ENCODE data around the gene CR1.
"Not testable (repeated sequence)": the region's sequence is repeated elsewhere in the genome, so short reads cannot be mapped to it uniquely, and the experiment has no call there.

Gene CR1

DNA sequence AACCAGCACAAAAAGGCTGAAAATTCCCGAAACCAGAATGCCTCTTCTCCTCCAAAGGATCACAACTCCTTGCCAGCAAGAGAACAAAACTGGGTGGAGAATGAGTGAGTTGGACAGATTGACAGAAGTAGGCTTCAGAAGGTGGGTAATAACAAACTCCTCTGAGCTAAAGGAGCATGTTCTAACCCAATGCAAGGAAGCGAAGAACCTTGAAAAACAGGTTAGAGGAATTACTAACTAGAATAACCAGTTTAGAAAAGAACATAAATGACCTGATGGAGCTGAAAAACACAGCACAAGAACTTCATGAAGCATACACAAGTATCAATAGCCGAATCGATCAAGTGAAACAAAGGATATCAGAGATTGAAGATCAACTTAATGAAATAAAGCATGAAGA is 93.5 kb downstream of the CR1 start:
- not testable (repeated sequence) for DNase-seq (ENCODE audit: low read depth)

DNA sequence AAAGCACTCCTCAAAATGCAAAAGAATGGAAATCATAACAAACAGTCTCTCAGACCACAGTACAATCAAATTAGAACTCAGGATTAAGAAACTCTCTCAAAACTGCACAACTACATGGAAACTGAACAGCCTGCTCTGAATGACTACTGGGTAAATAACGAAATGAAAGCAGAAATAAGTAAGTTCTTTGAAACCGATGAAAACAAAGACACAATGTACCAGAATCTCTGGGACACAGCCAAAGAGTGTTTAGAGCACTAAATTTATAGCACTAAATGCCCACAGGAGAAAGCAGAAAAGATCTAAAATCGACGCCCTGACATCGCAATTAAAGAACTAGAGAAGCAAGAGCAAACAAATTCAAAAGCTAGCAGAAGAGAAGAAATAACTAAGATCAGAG is 95.2 kb downstream of the CR1 start:
- DNase-seq (ENCODE audit: low read depth): not testable (repeated sequence)

DNA sequence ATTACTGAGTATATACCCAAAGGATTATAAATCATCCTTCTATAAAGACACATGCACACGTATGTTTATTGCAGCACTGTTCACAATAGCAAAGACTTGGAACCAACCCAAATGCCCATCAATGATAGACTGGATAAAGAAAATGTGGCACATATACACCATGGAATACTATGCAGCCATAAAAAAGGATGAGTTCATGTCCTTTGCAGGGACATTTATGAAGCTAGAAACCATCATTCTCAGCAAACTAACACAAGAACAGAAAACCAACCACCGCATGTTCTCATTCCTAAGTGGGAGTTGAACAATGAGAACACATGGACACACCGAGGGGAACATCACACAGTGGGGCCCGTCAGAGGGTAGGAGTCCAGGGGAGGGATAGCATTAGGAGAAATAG is 98.1 kb downstream of the CR1 start:
- not testable (repeated sequence) for DNase-seq (ENCODE audit: low read depth)

DNA sequence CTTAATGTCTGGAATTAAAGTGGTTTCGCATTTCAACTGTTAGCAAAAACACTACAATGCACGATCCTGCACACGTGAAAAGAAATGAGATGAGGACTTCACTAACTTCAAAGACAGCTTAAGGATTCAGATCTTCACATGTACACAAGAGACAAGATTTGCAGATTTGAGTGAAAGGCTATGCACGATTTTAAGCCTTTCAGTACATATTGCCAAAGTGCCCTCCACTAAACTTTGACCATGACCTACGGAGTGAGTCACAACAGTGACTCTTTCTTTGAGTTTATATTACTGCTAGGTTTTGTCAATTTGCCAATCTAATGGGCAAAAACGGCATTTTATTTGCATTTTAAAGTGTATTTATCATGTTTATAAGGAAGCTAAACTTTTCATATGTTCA is 107.8 kb downstream of the CR1 start:
- DNase-seq (ENCODE audit: low read depth): no peak

DNA sequence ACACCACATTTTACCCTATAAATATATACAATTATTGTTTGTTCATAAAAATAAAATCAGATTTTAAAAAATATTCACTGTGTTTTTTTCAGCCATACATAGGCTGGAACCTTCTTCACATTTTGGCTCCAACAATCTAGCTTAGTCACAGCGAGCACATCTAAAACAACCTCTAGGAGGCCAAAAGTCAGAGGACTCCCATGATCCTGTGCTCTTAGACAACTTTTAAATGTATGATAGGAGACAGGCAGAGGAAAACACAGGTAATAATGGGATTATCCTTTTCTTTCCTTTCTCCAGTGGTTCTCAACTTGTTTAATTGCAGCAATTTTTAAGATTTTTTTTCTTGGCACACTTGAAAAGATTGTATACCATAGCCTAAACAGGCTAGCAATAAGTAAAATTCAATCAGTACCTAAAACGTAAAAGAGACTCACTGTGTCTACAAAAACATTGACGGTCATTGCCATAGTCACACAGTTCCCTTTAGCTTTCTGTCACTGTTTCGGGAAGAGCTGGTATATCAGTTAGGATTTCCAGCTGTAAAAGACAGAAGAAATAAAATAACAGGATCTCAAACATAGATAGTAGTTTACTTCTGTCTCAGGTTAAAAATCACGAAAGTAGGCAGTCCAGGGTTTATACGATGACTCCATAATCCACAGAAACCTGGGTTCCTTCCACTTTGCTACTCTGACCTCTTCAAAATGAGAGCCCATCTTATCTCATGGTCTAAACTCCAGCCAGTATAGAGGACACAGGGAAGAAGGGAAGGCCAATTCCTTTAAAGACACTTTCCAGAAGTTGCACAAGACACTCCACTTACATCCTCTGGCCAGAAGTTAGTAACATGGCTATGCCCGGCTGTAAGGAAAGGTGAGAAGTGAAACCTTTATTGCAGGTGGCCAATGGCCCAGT is 109.7 kb downstream of the CR1 start:
- no peak for DNase-seq (ENCODE audit: low read depth)

DNA sequence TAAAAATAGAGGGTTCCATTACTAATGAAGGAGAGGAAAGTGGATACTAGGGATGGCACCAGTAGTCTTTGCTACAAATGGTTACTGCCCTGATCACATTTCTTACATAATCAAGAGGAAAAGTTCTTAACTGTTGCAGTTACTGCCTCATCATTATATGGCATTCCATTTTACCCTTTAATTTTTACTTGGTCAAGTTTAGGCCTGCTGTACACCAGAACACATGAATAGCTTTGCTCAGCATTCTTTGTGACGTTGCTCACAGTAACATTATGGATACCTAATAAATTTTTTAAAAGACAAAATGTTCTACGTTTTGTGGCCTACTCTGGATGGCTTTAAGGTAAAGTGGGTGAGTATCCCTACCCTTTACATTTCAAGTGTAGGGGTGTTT is 110.4 kb downstream of the CR1 start:
- DNase-seq (ENCODE audit: low read depth): no peak

DNA sequence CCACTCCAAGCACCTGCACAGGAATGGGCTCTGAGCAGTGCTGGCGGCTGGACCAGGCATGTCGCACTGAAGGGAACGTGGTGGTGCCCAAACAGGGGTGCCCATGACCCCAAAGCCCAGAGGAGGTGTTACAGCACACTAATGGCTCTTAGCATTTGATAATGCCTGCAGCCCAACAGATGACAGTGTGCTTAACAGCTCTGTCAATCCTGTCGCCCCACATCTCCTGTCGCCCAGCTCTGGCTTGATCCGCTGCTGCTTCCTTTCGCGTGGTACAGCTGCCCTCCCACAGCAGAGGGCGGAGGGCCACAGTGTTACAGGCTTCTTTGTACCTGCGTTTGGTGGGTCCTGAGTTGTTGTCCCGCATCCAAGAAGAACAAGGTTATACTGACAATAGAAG is 116.8 kb downstream of the CR1 start:
- DNase-seq (ENCODE audit: low read depth): no peak

DNA sequence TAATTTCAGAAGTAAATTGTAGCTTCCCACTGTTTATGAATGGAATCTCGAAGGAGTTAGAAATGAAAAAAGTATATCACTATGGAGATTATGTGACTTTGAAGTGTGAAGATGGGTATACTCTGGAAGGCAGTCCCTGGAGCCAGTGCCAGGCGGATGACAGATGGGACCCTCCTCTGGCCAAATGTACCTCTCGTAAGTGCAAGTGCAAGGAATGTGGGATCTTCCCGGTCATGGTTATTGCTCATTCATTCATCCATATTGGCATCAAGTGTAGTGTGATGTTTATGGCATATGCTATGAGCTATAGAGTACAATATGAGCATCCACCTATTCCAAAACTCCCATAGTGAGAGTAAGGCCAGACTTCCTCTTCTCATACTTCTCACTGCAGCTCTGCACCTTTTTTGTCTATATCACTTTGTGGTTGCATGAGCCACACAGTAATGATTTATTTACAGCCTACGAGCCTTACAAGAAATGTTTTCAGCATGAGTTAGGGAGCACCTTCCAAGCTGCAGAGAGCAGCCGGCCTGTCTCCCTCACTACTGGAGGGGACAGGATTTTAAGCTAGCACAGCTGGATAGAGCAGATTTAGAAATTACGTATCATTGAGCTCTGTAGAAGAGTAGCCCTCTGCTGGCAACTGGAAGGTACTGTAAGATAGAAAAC is 124.0 kb downstream of the CR1 start:
- no peak for DNase-seq (ENCODE audit: low read depth)

DNA sequence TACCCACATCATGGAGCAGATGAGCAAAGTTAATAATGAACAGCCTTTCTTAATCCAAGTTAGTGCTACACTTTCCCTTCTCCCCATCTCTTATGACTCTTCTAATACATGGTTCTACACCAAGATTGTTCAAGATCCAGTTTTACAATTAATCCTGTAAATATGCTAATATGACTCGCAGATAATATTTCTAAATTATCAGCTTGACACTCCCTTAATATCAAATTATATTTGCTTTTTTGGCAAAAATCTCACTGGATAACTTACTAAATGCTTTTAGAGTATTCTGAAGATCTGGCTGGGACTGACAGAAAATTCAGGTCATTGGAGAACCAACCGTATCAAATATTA is 124.6 kb downstream of the CR1 start:
- DNase-seq (ENCODE audit: low read depth): no peak

DNA sequence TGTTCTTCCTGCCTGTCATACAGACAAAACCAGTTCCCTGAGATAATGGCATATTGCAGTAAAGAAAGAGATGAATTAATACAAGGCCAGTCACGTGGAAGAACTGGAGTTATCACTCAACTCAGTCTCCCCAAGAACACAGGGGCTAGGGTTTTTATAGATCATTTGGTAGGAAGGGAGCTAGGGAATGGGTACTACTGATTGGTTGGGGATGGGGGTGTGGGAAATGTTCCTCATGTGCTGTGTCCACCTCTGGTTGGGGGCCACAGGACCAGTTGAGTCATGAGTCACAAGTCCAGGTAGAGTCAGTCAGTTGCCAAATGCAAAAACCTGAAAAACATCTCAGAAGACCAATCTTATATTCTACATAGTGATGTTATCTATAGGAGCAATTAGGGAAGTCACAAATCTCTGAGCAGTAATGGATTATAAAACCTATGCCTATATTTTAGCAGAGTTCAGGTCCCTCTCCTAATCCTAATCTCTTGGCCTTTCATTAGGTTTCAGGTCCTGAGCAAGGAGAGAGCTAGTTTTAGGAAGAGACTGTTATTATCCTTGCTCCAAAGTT is 129.6 kb downstream of the CR1 start:
- not testable (repeated sequence) for DNase-seq (ENCODE audit: low read depth)

DNA sequence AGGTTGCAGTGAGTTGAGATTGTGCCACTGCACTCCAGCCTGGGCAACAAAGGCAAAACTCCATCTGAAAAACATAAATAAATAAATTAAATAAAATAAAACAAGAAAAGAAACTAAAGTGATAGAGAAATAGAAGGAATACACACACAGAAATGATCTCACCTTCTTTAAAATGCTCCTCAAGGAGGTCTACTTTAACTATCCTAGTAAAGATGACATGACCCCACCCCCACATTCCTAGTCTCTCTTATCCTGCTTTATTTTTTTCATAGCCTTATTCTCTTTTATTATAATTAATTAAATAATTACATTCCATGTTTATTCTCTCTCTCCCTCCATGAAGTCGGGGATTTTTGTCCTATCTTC is 131.0 kb downstream of the CR1 start:
- no peak for DNase-seq (ENCODE audit: low read depth)

DNA sequence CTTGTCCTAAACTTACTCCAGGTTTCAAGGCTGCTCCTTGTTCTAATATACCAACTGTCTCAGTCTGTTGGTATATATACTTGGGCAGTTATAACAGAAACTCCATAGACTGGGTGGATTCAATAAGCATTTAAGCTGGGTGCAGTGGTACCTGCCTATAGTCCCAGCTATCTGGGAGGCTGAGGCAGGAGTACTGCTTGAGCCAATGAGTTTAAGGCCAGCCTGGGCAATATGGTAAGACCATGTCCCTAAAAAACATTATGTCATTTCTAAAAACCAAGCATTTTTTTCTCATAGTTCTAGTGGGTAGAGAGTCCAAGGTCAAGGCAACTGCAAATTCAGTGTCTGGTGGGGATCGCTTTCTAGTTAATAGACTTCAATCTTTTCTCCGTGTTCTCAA is 131.5 kb downstream of the CR1 start:
- no peak for DNase-seq (ENCODE audit: low read depth)

DNA sequence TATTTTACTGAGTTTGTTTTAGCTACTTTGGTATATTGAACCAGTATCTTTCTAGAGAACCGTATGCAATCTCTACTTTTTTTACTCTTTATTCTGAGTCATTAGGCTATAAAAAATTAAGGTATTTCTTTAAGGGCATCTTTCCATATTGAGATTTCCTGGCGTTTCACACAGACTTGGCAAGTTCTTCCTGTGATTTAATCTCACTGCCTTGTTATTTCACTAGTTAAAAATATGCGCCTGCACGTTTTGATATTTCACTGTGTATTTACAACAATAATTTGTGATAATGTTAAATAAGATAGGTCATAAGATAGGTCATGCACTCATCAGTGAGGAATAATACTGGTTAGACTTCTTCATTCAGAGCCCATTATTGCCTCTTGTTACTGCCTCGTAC is 132.8 kb downstream of the CR1 start:
- DNase-seq (ENCODE audit: low read depth): no peak

DNA sequence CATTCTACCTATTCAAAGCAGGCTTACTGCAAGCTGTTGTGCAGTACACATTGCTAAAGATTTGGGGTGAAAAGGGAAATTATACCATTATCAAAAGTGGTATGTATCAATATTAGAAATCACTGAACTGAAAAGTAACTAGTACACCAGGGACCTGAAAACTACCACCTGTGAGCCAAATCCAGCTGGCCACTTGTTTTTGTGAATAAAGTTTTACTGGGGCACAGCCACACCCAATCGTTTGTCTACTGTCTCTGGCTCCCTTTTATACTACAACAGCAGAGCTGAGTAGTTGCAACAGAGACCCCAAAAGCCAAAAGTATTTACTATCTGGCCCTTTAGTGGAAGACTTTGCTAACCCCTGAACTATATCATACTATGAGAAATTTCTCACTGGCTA is 135.2 kb downstream of the CR1 start:
- DNase-seq (ENCODE audit: low read depth): no peak

DNA sequence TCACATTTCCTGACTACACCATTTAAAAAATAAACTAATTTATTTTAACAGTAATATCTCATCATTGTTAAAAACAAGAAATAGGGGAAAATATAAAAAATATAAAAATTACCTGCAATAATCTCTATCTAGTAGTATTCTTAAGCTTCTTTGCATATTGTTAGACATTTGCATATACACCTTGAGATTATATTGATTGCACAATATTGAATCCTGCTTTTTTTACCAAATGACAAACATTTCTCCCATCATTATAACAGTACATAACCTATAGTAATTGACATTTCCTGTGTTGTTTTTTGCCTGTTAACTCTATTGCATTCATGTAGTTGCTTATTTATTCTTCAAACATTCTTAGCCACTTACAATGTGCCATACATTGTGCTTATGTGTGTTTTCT is 137.3 kb downstream of the CR1 start:
- DNase-seq (ENCODE audit: low read depth): no peak

DNA sequence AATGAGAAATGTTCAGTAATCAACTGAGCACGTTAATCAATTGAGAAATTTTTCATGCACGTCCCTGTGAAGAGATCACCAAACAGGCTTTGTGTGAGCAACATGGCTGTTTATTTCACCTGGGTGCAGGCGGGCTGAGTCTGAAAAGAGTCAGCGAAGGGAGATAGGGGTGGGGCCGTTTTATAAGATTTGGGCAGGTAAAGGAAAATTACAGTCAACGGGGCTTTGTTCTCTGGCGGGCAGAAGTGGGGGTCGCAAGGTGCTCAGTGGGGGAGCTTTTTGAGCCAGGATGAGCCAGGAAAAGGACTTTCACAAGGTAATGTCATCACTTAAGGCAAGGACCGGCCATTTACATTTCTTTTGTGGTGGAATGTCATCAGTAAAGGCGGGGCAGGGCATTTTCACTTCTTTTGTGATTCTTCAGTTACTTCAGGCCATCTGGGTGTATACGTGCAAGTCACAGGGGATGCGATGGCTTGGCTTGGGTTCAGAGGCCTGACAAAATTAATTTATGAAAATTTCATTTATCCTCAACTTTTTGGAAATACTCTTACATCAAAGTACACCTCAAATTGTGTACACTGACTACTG is 137.8 kb downstream of the CR1 start:
- not testable (repeated sequence) for DNase-seq (ENCODE audit: low read depth)

DNA sequence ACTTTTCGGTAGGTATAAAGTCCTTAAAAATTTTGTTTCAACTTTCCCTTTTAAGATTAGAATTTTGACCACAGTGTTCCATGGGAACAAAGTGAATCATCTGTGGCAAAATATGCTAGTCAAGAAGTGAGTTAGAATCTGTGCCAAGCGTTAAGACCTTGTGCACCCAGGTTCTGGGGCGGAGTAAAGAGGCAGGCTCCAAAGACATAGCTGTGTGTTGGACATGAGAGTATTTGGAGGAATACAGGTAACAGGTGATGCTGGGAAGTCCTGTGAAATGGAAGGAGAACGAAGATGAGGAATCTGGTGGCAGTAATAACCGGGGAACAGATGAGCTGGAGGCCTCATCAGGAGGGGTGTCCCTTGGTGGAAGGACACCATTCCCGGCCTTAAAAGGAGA is 138.3 kb downstream of the CR1 start:
- DNase-seq (ENCODE audit: low read depth): not testable (repeated sequence)

DNA sequence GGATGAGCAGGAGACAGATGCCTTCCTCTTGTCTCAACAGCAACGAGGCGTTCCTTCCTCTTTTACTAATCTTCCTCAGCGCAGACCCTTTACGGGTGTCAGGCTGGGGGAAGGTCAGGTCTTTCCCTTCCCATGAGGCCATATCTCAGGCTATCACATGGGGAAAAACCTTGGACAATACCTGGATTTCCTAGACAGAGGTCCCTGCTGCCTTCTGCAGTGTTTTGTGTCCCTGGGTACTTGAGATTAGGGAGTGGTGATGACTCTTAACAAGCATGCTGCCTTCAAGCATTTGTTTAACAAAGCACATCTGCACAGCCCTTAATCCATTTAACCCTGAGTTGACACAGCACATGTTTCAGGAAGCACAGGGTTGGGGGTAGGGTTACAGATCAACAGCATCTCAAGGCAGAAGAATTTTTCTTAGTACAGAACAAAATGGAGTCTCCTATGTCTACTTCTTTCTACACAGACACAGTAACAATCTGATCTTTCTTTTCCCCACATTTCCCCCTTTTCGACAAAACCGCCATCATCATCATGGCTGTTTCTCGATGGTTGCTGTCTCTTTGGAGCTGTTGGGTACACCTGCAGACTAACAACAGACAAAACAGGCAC is 139.7 kb downstream of the CR1 start:
- DNase-seq (ENCODE audit: low read depth): not testable (repeated sequence)

DNA sequence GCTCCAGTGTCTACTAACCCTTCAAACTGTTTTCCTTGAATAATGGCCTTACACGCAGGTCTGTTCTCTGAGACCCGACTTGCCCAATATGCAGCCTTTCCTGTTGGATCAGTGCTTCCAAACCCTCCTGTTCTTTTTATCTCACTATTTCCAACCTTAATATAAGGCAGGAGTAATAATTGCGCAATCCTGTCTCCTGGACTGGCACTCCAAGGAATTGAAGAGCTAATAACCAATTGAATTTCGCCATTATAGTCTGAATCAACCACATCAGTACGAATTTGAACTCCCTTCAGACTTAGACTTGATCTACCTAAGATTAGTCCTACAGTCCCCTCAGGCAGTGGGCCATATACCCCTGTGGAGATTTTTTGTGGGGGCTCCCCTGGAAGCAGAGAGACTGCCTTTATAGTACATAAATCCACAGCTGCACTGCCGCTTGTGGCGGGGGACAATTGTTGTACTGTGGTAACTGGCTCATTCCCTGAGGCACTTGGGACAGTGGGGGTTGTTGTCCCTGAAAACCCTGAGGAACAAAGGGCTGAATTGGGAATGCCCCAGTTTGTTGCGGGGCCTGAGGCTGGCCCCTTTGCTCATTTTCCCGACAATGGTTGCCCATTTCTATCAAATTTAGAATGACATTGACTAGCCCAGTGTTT is 142.7 kb downstream of the CR1 start:
- DNase-seq (ENCODE audit: low read depth): not testable (repeated sequence)

DNA sequence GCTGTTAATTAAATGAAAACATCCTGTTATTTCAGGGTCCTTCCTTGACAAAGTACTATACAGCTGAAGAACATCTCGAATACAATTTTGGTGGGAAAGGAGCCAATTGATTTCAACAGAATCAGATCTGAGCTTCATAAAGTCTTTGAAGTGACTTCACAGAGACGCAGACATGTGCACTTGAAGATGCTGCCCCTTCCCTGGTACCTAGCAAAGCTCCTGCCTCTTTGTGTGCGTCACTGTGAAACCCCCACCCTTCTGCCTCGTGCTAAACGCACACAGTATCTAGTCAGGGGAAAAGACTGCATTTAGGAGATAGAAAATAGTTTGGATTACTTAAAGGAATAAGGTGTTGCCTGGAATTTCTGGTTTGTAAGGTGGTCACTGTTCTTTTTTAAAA is 143.4 kb downstream of the CR1 start:
- DNase-seq (ENCODE audit: low read depth): not testable (repeated sequence)

DNA sequence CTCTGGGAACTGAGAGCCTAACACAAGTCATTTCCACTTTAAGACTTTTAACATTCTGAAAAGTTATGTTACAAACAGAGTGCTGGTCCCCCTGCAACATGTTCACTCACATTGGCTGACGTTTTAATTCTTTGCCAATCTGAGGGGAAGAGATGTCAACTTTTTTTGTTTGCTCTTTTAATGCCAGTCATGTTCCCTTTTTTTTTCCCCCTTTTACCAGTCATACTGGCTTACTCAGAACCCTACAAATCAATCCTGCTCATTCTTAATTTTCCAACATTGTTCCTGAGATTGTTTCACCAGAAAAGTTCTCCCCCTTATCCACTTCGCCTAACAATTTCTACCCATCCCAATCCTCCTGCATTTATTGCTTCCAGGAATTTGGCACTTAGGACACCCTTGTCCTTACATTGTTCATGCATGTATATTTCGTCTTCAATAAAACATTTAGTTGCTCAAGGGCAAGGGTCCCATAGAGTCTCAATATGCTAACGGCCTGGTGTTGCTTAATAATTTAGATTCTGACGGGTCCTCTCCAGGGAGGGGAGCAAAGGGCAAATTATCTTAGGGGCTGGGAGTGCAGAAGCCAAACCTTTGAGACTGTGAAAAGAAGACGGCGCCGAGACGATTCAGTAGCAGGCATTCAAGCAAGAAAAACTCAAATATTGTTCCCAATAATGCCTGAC is 148.4 kb downstream of the CR1 start:
- no peak for DNase-seq (ENCODE audit: low read depth)

All from T follicular helper cell (primary cell).